GM23338 (cell line): ENCODE measurements around the gene CNTN5.

Experiments used
- CREB1 ChIP-seq: fragments of 250-450 bp; sonication (Bioruptor Pico); IDR thresholded peaks from 2 replicates; pipeline ENCODE4 v1.5.0; 2020; ENCODE audit warnings: low read depth, mild to moderate bottlenecking, moderate library complexity
- CTCF ChIP-seq, 2 experiments: fragments of 200-600 bp in 1 of 2; sonication (generic) in 1 of 2; conservative IDR thresholded peaks; 2 replicates each; pipeline versions ENCODE4 v1.5.1 to v1.6.1; 2016 to 2017; ENCODE audit warnings: antibody characterized with exemption in 2 of 2, low read depth in 2 of 2, mild to moderate bottlenecking in 2 of 2, moderate library complexity in 1 of 2
- EZH2 ChIP-seq: fragments of 200-600 bp; sonication (generic); IDR thresholded peaks from one replicate; pipeline ENCODE4 v1.8.0; 2017; ENCODE audit warnings: antibody characterized with exemption, mild to moderate bottlenecking, low read depth; ENCODE audit not compliant: unreplicated experiment
- EZH2phosphoT487 ChIP-seq: fragments of 200-600 bp; sonication (generic); IDR thresholded peaks from one replicate; pipeline ENCODE4 v1.8.1; 2018; ENCODE audit warnings: antibody characterized with exemption; ENCODE audit not compliant: unreplicated experiment
- NANOG ChIP-seq: IDR thresholded peaks from 2 replicates; pipeline ENCODE4 v1.6.1; 2016; ENCODE audit warnings: antibody characterized with exemption, borderline replicate concordance
- POLR2AphosphoS5 ChIP-seq: IDR thresholded peaks from 2 replicates; pipeline ENCODE4 v1.6.1; 2016; ENCODE audit warnings: antibody characterized with exemption, low read depth
- REST ChIP-seq: IDR thresholded peaks from one replicate; pipeline ENCODE4 v1.6.1; 2018; ENCODE audit warnings: antibody characterized with exemption; ENCODE audit not compliant: unreplicated experiment
- ZNF114 ChIP-seq: fragments of 250-450 bp; sonication (Bioruptor Pico); IDR thresholded peaks from 2 replicates; pipeline ENCODE4 v1.5.0; 2020; ENCODE audit warnings: mild to moderate bottlenecking, moderate library complexity

GRCh38 chr11:99952816-99953215 lies 932.1 kb downstream of the CNTN5 start:
- TF ChIP-seq CTCF (conservative IDR thresholded peaks at IDR 0.05; ENCODE audit: low read depth in 2 of 2): no peak
- no peak for TF ChIP-seq CREB1 (CRISPR knock-in tag)
- no peak for TF ChIP-seq REST
- no peak for TF ChIP-seq EZH2phosphoT487
- no peak for TF ChIP-seq EZH2
- no peak for TF ChIP-seq POLR2AphosphoS5
- TF ChIP-seq ZNF114 (CRISPR knock-in tag): no peak
- TF ChIP-seq NANOG: no peak
